Inflammatory macrophage treated with lipopolysaccharide for 4 hours (primary cell): Measurements from ENCODE around the gene CNN1.
"Not testable (repeated sequence)": the region's sequence is repeated elsewhere in the genome, so short reads cannot be mapped to it uniquely, and the experiment has no call there.

Source experiments
- DNase-seq: peaks from one replicate; pipeline ENCODE4 v3.0.0-alpha.2; 2020

CNN1 gene

DNA sequence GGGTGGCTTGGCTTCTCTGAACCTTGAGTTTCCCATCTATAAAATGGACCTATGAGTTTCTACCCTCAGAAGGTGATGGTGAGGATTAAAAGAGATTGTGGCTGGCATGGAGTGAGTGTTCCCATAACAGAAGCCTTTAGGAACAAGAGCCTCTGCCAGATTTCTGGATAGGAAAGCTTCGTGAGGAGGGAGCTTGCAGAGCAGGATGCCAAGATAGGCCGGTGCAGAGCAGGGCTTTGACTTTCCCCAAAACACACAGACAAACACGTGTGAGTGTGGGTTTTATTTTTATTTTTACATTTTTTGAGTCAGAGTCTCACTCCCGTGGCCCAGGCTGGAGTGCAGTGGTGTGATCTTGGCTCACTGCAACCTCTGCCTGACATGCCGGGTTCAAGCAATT, 3.7 kb upstream of the CNN1 start:
- no peak for DNase-seq

- peak; percentile 91 for DNase-seq
Observed at GRCh38 chr19:11535792-11536595, 2.7 kb upstream of the CNN1 start.

GRCh38 chr19:11539495-11540365, 1.1 kb downstream of the CNN1 start:
- no peak for DNase-seq

DNA sequence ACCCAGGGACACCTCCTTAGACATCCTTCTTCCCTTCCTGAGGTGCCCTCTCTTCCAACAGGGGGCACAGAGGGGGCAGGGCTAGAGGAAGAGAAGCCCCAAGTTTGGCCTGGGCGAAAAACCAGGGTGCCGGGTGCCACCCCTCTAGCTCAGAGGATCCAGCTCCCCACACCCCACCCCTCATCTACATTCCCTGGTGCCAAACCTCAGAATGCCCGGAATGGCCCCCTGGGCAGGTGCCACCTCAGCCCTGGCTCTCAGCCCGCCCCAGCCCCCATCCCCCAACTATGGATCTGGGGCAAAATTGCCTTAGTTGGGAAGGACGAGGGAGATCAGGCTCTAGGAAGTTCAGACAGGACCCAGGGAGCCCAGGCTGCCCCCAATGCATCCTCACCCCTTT, 2.0 kb downstream of the CNN1 start:
- no peak for DNase-seq

DNA sequence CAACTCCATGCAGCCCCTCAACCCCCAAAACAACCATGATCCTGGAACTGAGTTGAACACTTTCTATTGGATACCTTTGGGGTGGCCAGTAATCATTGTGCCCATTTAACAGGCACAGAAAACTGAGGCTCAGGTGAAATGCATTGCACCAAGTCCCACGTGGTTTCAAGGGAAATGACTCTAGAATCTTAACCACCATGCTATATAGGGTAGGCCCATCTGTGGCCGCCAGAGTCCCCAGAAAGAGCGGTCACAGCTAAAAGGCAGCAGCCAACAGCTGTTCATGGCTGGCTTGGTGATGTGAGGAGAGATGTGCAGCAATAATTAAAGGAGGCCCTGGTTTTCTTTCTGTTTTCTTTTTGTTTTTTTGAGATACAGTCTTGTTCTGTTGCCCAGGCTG, 2.6 kb downstream of the CNN1 start:
- DNase-seq, result no peak

- no peak for DNase-seq
Observed at GRCh38 chr19:11547929-11548700, 9.5 kb downstream of the CNN1 start.

- no peak for DNase-seq
Observed at GRCh38 chr19:11549386-11549953, 10.8 kb downstream of the CNN1 start.

DNA sequence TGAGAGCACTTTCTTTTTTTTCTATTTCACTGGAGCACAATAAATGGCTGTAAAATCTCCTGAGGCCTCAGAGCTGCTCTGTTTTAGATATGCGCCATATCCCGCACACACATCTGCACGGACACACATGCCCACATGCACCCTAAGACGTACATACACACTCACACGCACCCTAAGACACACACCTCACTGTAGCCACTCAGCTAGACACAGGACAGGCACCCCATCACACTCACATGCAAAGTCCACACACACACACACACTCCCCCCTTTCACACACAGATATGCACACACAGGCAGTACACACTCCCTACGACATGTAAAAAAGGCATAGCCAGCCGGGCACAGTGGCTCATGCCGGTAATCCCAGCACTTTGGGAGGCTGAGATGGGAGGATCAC, 11.6 kb downstream of the CNN1 start:
- DNase-seq, result no peak

- no peak for DNase-seq
Observed at GRCh38 chr19:11551603-11552235, 13.1 kb downstream of the CNN1 start.

DNA sequence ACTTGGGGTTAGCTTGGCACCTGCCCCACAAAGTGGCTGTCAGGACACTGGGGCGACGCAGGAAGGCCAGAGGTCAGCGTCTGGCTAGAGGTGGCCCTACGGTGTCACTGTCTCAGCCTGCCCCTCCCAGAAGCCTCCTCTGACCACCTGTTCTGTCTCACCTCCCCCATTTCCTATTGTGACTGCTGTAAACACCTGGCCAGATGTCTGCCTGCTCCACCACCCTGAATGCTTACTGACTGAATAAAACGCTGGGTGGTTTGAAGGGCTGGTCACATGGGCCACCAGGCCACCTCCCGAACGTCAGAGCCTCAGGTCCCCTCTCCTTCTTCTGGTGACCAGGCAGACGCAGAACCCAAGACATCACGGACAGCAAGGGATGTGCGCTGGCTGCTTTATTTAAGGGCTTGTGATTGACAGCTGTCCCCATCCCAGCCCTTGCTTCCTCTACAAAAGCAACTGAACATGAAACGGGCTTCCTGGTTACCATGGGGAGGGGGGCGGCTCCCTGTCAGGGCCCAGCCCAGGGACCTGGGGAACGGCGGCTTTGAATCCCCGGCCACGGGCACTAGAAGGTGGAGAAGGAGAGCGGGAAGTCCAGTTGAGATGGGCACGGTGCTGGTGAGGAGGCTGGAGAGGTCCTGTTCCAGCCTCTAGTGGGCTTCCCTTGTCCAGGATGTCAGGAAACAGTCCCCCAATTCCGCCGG, 14.2 kb downstream of the CNN1 start:
- DNase-seq, result no peak

DNA sequence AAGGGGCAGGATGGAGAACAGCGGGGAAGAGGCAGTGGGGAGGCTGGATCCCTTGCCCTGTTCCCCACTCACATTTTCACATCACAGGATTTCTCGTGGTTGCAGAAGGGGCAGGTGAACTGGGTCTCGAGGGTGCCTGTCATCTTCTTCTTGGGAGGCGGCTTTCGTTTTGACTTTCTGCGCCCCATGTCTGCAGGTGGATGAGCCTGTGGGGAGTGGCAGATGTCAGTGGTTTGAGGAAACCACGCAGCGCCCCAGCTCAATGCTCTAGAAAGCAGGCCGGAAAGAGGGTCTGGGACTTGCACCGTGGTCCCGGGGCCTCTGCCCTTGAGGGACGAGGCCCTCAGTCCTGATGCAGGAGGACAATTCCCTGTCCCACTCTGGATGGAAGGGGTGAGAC, 15.5 kb downstream of the CNN1 start:
- DNase-seq, result no peak

GRCh38 chr19:11555246-11555645, 16.6 kb downstream of the CNN1 start:
- DNase-seq, result no peak

DNA sequence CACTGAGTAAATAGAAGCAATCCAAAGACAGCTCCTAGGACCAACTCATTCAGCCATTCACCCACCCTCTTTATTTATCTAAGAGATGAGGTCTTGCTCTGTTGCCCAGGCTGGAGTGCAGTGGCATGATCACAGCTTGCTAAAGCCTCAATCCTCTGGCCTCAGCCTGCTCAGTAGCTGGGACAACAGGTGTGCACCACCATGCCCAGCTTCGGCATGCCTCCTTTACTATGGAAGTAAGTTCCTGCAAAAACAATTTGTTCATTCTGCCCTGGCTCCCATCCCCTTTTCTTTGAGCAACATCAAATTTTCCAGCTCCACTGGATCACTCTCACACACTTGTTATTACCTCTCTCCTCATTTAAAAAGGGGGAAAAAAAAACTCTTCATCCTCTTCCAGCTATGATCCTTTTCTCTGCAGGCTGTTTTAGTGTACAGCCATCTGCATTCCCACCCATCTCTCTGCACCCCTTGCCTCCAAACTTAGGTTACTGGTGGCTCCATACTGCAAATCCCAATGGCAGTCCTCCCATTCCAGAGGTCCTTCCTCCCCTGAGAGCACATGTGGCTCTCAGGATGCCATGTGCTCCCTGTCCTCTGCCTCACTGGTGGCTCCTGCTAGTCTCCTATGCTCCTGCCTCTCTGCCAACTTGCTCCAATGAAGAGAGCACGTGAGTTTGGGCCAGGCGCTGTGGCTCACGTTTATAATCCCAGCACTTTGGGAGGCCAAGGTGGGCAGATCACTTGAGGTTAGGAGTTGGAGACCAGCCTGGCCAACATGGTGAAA, 18.2 kb downstream of the CNN1 start:
- no peak for DNase-seq

GRCh38 chr19:11558881-11559828, 20.5 kb downstream of the CNN1 start, which contains the start of gene ELOF1:
Gene ELOF1 (minus strand): TSS chr19:11559230. CDS start chr19:11554347, 4,883 bp downstream.
- peak; percentile 99 for DNase-seq

DNA sequence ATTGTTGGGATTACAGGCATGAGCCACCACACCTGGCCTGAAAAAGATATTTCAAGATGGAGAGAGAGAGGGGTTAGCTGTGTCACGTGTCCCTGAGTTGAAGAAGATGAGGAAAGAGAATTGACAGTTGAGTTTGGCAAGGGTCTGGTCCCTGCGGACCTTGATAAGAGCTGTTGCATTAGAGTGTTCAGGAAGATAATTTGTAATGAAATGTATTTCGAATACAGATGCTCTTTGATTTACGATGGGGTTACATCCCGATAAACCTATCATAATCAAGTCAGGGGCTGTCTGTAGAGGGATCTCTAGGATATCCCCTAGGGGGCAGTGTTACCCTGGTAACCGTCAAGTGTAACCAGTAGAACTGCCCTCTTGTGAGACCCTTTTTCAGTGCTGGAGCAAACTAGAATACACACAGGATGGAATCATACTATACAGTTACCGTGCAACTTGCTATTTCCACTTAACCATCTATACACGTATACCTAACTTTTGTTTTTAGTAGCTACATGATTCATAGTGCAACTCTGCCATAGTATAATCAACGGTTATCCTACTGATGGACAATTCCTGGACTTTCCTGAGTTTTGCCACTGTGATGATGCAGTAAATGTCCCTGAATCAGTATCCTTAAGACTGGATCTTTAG, 21.9 kb downstream of the CNN1 start:
- DNase-seq, result peak; percentile 83

DNA sequence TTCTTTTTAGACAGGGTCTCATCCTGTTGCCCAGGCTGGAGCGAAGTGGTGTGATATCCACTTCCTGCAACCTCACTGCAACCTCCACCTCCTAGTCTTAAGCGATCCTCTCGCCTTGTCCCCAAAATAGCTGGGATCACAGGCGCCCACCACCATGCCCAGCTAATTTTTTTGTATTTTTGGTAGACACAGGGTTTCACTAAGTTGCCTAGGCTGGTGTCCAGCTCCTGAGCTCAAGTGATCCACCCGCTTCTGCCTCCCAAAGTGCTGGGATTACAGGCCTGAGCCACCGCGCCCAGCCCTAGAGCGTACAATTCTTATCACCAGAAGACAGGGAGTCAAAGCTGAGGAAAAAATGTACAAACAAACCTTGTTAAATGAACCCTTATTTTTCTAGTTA, 24.9 kb downstream of the CNN1 start:
- no peak for DNase-seq

DNA sequence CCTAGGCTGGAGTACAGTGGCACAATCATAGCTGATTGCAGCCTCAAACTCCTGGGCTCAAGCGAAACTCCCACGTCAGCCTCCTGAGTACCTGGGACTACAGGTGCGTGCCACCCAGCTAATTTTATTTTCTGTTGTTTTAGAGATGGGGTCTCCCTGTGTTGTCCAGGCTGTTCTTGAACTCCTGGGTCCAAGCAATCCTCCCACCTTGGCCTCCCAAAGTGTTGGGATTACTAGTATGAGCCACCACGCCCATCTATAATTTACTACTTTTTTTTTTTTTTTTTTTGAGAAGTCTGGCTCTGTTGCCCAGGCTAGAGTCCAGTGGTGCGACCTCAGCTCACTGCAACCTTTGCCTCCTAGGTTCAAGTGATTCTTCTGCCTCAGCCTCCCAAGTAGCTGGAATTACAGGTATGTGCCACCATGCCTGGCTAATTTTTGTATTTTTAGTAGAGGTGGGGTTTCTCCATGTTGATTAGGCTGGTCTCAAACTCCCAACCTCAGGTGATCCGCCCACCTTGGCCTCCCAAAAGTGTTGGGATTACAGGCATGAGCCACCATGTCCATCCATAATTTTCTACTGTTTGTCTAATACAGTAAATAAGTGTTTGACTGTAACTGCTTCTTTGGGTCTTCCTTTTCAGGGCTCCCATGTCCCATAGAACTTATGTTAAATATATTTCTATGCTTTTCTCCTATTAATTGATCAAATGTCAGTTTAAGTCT, 25.6 kb downstream of the CNN1 start:
- not testable (repeated sequence) for DNase-seq

DNA sequence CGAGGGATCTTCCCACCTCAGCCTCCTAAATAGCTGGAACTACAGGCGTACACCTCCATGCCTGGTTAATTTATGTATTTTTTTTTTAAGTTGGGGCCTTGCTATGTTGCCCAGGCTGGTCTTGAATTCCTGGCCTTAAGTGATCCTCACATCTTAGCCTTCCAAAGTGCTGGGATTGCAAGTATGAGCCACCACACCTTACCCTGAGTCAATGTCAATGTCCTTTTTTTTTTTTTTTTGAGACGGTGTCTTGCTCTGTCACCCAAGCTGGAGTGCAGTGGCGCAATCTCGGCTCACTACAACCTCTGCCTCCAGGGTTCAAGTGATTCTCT, 27.0 kb downstream of the CNN1 start:
- DNase-seq, result not testable (repeated sequence)

GRCh38 chr19:11566164-11566563, 27.5 kb downstream of the CNN1 start:
- peak; percentile 45 for DNase-seq
